Mesenchymal stem cell (in vitro differentiated cells and primary cell): Measurements from ENCODE around the gene DDIT3.
A peak's percentile ranks its signal among the peaks of the same experiment; 100 is the strongest.

Experiments
- DNase-seq: peaks from one replicate; pipeline ENCODE4 v3.0.0-alpha.2; 2013
- H2AFZ ChIP-seq: one replicate; pipeline ENCODE4 v1.6.1; 2013; ENCODE audit warnings: low read depth, mild to moderate bottlenecking, control low read depth, inconsistent platforms, low read length, moderate library complexity
- H2AK5ac ChIP-seq: 2 replicates; pipeline ENCODE4 v1.6.1; 2013; ENCODE audit warnings: low read length, moderate library complexity, mild to moderate bottlenecking, inconsistent platforms; ENCODE audit not compliant: severe bottlenecking
- H2BK120ac ChIP-seq: one replicate; pipeline ENCODE4 v1.6.1; 2013; ENCODE audit warnings: low read depth, mild to moderate bottlenecking, inconsistent platforms, low read length, moderate library complexity
- H2BK12ac ChIP-seq, 2 experiments: one replicate each; pipeline ENCODE4 v1.6.1; 2013; ENCODE audit warnings: inconsistent platforms in 2 of 2, low read length in 2 of 2, mild to moderate bottlenecking in 2 of 2, moderate library complexity in 2 of 2, control low read depth in 1 of 2
- H2BK15ac ChIP-seq: one replicate; pipeline ENCODE4 v1.6.1; 2013; ENCODE audit warnings: mild to moderate bottlenecking, low read depth, inconsistent platforms; ENCODE audit not compliant: poor library complexity, severe bottlenecking
- H2BK5ac ChIP-seq: 2 replicates; pipeline ENCODE4 v1.6.1; 2013; ENCODE audit warnings: low read depth, mild to moderate bottlenecking, low read length, control low read depth, inconsistent platforms; ENCODE audit not compliant: poor library complexity, severe bottlenecking
- H3K14ac ChIP-seq, 2 experiments: one replicate each; pipeline ENCODE4 v1.6.1; 2013; ENCODE audit warnings: inconsistent platforms in 2 of 2, low read length in 2 of 2, control low read depth in 1 of 2, mild to moderate bottlenecking in 1 of 2, moderate library complexity in 1 of 2
- H3K18ac ChIP-seq, 2 experiments: one replicate each; pipeline ENCODE4 v1.6.1; 2013; ENCODE audit warnings: inconsistent platforms in 2 of 2, low read length in 2 of 2, control low read depth in 1 of 2, low read depth in 1 of 2, mild to moderate bottlenecking in 1 of 2
- H3K23ac ChIP-seq, 2 experiments: one replicate each; pipeline ENCODE4 v1.6.1; 2013; ENCODE audit warnings: inconsistent platforms in 2 of 2, low read length in 2 of 2, mild to moderate bottlenecking in 2 of 2, moderate library complexity in 2 of 2, control low read depth in 1 of 2
- H3K27ac ChIP-seq: 2 replicates; pipeline ENCODE4 v1.5.1; 2013; ENCODE audit warnings: mild to moderate bottlenecking, moderate library complexity, low read length, control low read depth, inconsistent platforms; ENCODE audit not compliant: poor library complexity, severe bottlenecking
- H3K27me3 ChIP-seq, 2 experiments: 2 replicates each; pipeline versions ENCODE4 v1.6.1 to v1.7.0; 2013; ENCODE audit warnings: low read length in 2 of 2, mild to moderate bottlenecking in 2 of 2, moderate library complexity in 2 of 2, control low read depth in 1 of 2, inconsistent platforms in 1 of 2; ENCODE audit not compliant: control insufficient read depth in 1 of 2, insufficient read depth in 1 of 2
- H3K36me3 ChIP-seq, 2 experiments: 2 replicates each; pipeline versions ENCODE4 v1.6.1 to v1.7.0; 2013; ENCODE audit warnings: low read length in 2 of 2, control low read depth in 1 of 2, inconsistent platforms in 1 of 2, low read depth in 1 of 2, mild to moderate bottlenecking in 1 of 2; ENCODE audit not compliant: insufficient read depth in 2 of 2, control insufficient read depth in 1 of 2
- H3K4ac ChIP-seq, 2 experiments: one replicate each; pipeline ENCODE4 v1.6.1; 2013; ENCODE audit warnings: inconsistent platforms in 2 of 2, low read length in 2 of 2, mild to moderate bottlenecking in 2 of 2, moderate library complexity in 2 of 2, control low read depth in 1 of 2, low read depth in 1 of 2
- H3K4me1 ChIP-seq: 2 replicates; pipeline ENCODE4 v1.6.1; 2013; ENCODE audit warnings: low read depth, low read length, control low read depth; ENCODE audit not compliant: control insufficient read depth, insufficient read depth
- H3K4me2 ChIP-seq: 2 replicates; pipeline ENCODE4 v1.6.1; 2013; ENCODE audit warnings: low read length, mild to moderate bottlenecking, inconsistent platforms; ENCODE audit not compliant: poor library complexity, severe bottlenecking
- H3K4me3 ChIP-seq, 2 experiments: 2 replicates each; pipeline versions ENCODE4 v1.5.1 to v1.7.0; 2013; ENCODE audit warnings: low read length in 2 of 2, mild to moderate bottlenecking in 2 of 2, control low read depth in 1 of 2, low read depth in 1 of 2; ENCODE audit not compliant: insufficient read depth in 1 of 2
- H3K79me1 ChIP-seq: replicated peaks from 2 replicates; pipeline ENCODE4 v1.6.1; 2013; ENCODE audit warnings: mild to moderate bottlenecking, control low read depth, low read length, inconsistent platforms; ENCODE audit not compliant: poor library complexity, severe bottlenecking
- H3K9ac ChIP-seq: 2 replicates; pipeline ENCODE4 v1.7.0; 2013; ENCODE audit warnings: mild to moderate bottlenecking, low read length, moderate library complexity
- H3K9me3 ChIP-seq: 2 replicates; pipeline ENCODE4 v1.7.0; 2013; ENCODE audit warnings: mild to moderate bottlenecking, low read length; ENCODE audit not compliant: control insufficient read depth
- H4K8ac ChIP-seq: one replicate; pipeline ENCODE4 v1.6.1; 2013; ENCODE audit warnings: inconsistent platforms, mild to moderate bottlenecking, low read length, moderate library complexity
- H4K91ac ChIP-seq: one replicate; pipeline ENCODE4 v1.6.1; 2013; ENCODE audit warnings: mild to moderate bottlenecking, low read length, inconsistent platforms
- WGBS: methylation state at CpG from one replicate; pipeline ENCODE4 v1.1.7; 2013; ENCODE audit warnings: mixed read lengths; 5-methylcytosine and 5-hydroxymethylcytosine counted together

DDIT3 gene

DNA sequence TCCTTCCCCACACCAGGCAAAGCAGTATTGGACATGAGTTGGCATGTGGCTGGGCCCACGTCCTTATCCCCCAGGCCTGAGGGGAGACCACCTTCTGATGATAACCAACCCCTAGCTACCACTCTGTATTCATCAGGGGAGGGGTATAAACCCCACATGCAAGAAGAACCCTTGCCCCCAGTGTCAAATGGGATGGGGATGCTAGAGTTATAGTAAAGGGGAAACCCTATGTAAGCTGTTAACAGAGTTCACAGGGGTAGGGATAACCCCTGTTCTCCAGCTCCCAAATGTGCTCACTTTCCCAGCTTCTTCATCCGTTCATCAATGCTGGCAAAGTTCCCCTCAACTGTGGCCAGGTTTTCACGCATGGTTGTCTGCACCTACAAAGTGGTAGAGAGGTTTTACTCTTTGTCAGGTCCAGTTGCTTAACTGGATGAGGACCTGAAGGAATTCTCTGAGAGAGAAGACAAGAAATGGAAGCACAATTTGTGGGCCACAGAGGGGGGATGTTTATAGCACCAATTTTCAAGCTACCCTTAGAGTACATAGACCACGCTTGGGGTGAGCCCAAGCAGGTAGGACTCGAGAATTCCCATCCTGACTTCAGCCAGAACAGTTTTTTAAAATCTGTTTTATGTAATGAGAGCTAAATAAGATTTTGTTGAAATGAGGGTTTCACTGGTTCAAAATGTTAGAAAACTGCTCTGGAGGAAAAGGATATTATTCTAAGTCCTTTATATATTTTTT is 10.3 kb upstream of the DDIT3 start:
- H3K4me2 ChIP-seq, result no peak overlapping the region
- WGBS, result 100% methylated on average over 2 of the region's 5 CpGs
- H3K36me3 ChIP-seq, result peaks cover 90 to 91% of the 10 kb centered on the region in 2 experiments

DNA sequence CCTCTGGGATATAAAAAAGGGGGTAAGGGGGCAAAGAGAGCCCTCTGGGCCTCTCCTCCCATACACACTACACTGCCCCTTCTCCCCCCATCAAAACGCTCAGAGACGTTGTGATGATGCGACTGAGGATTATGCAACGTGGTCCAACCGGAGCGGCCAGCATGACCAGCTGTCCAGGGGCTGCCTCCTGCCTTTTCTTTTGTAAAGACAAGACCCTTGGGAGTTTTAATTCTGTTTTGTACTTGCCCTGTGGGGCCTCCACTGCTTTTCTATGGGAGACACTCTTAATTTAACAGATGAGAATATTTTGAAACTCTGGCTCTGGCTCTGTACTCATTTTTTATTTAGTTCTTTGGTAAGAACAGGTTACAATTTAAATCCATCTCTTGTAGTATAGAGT is 9.5 kb upstream of the DDIT3 start:
- H3K79me1 ChIP-seq, result peaks cover 41% of the 10 kb centered on the region
- peaks cover 16% of the 10 kb centered on the region for H3K4me1 ChIP-seq
- peaks cover 90 to 91% of the 10 kb centered on the region in 2 experiments for H3K36me3 ChIP-seq
- no peak overlapping the region for H3K4me3 ChIP-seq
- no peak overlapping the region for H2BK12ac ChIP-seq
- H2BK15ac ChIP-seq, result no peak overlapping the region
- H3K18ac ChIP-seq, result no peak overlapping the region
- no peak overlapping the region for H4K8ac ChIP-seq
- H2BK5ac ChIP-seq, result no peak overlapping the region
- no peak overlapping the region for H3K27ac ChIP-seq
- H3K9ac ChIP-seq, result peak overlapping the region; percentile 42
- H3K27me3 ChIP-seq, result no peaks in the 10 kb centered on the region
- no peak for DNase-seq
- H3K4me2 ChIP-seq, result no peak overlapping the region
- H3K23ac ChIP-seq, result no peak overlapping the region
- 88% methylated on average over 6 of the region's 6 CpGs for WGBS
- no peak overlapping the region for H3K4ac ChIP-seq
- no peak overlapping the region for H3K14ac ChIP-seq
- no peak overlapping the region for H4K91ac ChIP-seq
- H2AK5ac ChIP-seq, result no peak overlapping the region
- no peak overlapping the region for H2BK120ac ChIP-seq
- H3K9me3 ChIP-seq, result no peaks in the 10 kb centered on the region
- H2AFZ ChIP-seq, result no peak overlapping the region

More for the DNA sequence above, 10.3 kb upstream of the DDIT3 start:
- no peaks in the 10 kb centered on the region for H3K9me3 ChIP-seq
- no peak overlapping the region for H4K91ac ChIP-seq
- H3K23ac ChIP-seq, result no peak overlapping the region
- H2BK5ac ChIP-seq, result no peak overlapping the region
- no peak overlapping the region for H2AK5ac ChIP-seq
- H2BK120ac ChIP-seq, result no peak overlapping the region
- no peak overlapping the region for H3K4ac ChIP-seq
- no peak overlapping the region for H3K14ac ChIP-seq
- H3K18ac ChIP-seq, result no peak overlapping the region
- H3K27ac ChIP-seq, result no peak overlapping the region
- no peak overlapping the region for H2BK12ac ChIP-seq
- peaks cover 9% of the 10 kb centered on the region for H3K4me1 ChIP-seq
- no peaks in the 10 kb centered on the region for H3K27me3 ChIP-seq
- H3K79me1 ChIP-seq, result peaks cover 40% of the 10 kb centered on the region
- no peak overlapping the region for H3K4me3 ChIP-seq
- no peak overlapping the region for H2AFZ ChIP-seq
- DNase-seq, result no peak
- peak overlapping the region; percentile 42 for H3K9ac ChIP-seq
- H2BK15ac ChIP-seq, result no peak overlapping the region
- H4K8ac ChIP-seq, result no peak overlapping the region

DNA sequence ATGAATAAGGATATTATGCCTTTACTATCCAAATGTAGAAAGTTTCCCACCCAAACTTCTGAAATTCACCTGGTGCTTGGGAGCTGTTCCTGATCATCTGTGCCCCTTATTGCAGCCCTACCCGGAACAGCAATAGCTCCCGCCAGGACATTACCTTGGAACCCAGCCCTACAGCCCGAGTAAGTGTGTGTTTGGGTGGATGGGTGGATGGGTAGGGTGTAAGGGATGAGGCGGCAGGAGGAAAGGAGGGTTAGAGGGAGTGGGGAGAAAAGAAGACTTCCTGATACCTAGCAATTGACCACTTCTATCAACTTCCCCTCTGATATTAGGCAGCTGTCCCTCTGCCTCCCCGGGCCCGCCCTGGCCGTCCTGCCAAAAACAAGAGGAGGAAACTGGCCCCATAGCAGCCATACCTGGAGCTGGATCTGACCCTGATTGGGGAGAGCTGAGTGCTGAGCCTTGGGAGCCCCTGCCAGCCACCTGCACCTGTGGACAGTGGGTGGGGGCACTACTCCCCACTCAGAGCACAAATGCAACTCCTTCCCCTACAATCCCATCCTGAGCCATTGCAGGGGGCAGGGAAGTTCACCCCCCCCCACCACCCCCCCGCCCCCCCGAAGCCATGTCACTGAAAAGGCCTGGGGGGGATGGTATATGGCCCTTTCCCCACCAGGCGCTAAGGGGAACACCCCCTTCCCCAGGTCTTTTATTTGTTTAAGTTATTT is 8.7 kb upstream of the DDIT3 start:
- Histone ChIP-seq H3K27ac (no peak overlapping the region), H4K91ac (no peak overlapping the region), H4K8ac (no peak overlapping the region), H3K27me3 (no peaks in the 10 kb centered on the region), H3K14ac (no peak overlapping the region), H2AK5ac (no peak overlapping the region), H3K4ac (no peak overlapping the region), H2BK5ac (no peak overlapping the region), H3K18ac (no peak overlapping the region), H3K79me1 (peaks cover 37% of the 10 kb centered on the region), H2BK120ac (no peak overlapping the region), H3K9me3 (no peaks in the 10 kb centered on the region), H3K9ac (no peak overlapping the region), H3K4me1 (peaks cover 24% of the 10 kb centered on the region), H2BK15ac (no peak overlapping the region), H3K4me2 (no peak overlapping the region), H3K4me3 (no peak overlapping the region), H2AFZ (no peak overlapping the region), H2BK12ac (no peak overlapping the region), H3K36me3 (peaks cover 89 to 91% of the 10 kb centered on the region in 2 experiments), H3K23ac (no peak overlapping the region)
- WGBS, result 97% methylated on average over 5 of the region's 10 CpGs
- DNase-seq, result no peak

DNA sequence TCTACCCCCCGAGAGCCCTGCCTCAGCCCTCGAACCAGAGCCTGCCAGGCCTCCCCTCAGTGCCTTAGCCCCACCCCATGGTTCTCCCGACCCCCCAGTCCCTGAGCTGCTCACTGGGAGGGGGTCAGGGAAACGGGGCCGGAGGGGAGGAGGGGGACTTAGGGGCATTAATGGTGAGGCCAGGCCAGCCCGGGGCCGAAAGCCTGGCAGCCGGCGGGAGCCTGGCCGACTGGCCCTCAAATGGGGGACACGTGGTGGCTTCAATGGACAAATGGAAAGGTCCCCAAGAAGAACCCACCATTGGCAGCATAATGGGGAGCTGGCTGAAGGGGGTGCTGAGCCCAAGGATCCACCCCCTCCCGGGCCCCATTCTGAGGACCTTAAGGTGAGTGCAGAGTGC is 7.9 kb upstream of the DDIT3 start:
- no peak overlapping the region for H3K9ac ChIP-seq
- H4K8ac ChIP-seq, result no peak overlapping the region
- no peak overlapping the region for H2AFZ ChIP-seq
- no peak overlapping the region for H2AK5ac ChIP-seq
- H3K4ac ChIP-seq, result no peak overlapping the region
- H3K4me1 ChIP-seq, result peaks cover 26% of the 10 kb centered on the region
- no peak overlapping the region for H2BK15ac ChIP-seq
- H2BK120ac ChIP-seq, result no peak overlapping the region
- H3K36me3 ChIP-seq, result peaks cover 84 to 85% of the 10 kb centered on the region in 2 experiments
- no peak overlapping the region for H3K23ac ChIP-seq
- H3K9me3 ChIP-seq, result no peaks in the 10 kb centered on the region
- H3K79me1 ChIP-seq, result peaks cover 34% of the 10 kb centered on the region
- no peak for DNase-seq
- H3K27ac ChIP-seq, result no peak overlapping the region
- H3K4me2 ChIP-seq, result no peak overlapping the region
- H3K27me3 ChIP-seq, result no peaks in the 10 kb centered on the region
- no peak overlapping the region for H4K91ac ChIP-seq
- H2BK12ac ChIP-seq, result no peak overlapping the region
- 95% methylated on average over 10 of the region's 12 CpGs for WGBS
- H3K18ac ChIP-seq, result no peak overlapping the region
- no peak overlapping the region for H2BK5ac ChIP-seq
- H3K14ac ChIP-seq, result no peak overlapping the region
- no peak overlapping the region for H3K4me3 ChIP-seq
